ENCODE data around the gene AHCYL2. TPM values are rescaled to one million over a fixed set of nuclear protein-coding genes. Genes with fewer than 3 reads are reported as not detected.

AHCYL2 gene
- total RNA-seq, 1 donor = 8.6 TPM

DNA sequence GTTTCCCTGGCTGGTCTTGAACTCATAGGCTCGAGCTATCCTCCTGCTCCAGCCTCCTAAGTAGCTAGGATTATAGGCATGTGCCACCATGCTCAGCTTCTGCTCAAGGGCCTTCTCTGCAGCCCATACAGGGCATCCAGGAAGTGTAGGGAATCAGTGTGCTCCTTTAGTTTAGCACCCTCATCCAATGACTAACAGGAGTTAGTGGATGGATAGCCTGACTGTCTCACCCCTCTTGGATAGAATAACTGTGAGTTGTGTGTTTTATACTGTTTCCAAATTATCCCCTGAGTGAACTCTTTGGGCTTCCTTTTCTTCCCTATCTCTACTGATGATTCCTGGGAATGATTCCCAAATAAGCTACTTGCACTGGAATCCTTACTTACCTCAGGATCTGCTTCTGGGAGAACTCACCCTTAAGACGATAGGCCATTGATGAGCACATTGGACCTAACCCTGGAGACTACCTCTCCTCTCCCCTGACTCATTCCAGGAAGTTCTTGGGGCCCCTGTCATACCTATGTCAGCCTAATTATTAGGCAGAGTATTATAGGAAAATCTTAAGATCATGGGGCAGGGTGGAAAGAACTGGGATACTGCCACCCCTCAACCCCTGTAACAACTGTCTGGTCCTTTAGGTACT, 227.9 kb downstream of the AHCYL2 start:
- TF ChIP-seq, protein P1, sequence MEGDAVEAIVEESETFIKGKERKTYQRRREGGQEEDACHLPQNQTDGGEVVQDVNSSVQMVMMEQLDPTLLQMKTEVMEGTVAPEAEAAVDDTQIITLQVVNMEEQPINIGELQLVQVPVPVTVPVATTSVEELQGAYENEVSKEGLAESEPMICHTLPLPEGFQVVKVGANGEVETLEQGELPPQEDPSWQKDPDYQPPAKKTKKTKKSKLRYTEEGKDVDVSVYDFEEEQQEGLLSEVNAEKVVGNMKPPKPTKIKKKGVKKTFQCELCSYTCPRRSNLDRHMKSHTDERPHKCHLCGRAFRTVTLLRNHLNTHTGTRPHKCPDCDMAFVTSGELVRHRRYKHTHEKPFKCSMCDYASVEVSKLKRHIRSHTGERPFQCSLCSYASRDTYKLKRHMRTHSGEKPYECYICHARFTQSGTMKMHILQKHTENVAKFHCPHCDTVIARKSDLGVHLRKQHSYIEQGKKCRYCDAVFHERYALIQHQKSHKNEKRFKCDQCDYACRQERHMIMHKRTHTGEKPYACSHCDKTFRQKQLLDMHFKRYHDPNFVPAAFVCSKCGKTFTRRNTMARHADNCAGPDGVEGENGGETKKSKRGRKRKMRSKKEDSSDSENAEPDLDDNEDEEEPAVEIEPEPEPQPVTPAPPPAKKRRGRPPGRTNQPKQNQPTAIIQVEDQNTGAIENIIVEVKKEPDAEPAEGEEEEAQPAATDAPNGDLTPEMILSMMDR (IDR thresholded peaks at IDR 0.05; ENCODE audit: insufficient read depth, low read depth, low read length) = no peak
- no peak for DNase-seq (ENCODE audit: low read depth)
- no peak overlapping the region for H3K4me3 ChIP-seq (ENCODE audit: low read depth, low read length)

DNA sequence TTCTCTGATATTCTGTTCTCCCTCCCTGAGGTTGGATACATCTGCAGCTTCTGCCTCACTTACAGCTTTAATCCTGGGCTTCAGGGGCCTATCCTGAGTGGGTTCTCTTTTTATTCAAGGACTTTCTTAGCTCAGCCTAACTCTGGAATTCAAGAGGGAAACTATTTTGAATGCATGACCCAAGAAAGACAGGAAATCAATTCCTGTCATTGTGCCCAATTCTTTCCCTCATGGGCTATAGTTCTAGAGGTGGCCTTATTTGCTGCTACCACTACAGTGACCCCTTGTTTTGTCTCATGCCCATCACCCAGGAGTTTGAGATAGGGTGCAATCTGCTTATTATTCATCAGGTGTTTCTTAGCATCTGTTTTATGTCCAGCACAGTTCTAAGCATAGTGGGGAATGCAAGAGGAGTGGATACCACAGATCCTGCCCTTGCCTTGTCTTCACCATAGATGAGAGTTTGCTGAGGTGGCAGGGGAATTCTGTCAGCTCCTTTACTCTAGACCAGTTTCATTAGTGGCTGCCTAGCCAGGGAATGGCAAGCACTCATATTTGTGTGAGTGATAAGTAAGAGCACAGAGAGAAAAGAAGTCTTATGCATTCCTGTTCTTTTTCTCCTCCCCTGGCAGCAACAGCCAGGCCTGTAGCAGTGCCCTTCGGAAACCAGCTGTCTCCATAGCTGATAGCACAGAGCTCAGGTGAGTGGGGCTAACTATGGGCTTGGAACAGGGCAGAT, 228.8 kb downstream of the AHCYL2 start:
- TF ChIP-seq, protein P1 (IDR thresholded peaks at IDR 0.05; ENCODE audit: insufficient read depth, low read depth, low read length) = no peak
- H3K4me3 ChIP-seq (ENCODE audit: low read depth, low read length) = no peak overlapping the region
- DNase-seq (ENCODE audit: low read depth) = no peak

DNA sequence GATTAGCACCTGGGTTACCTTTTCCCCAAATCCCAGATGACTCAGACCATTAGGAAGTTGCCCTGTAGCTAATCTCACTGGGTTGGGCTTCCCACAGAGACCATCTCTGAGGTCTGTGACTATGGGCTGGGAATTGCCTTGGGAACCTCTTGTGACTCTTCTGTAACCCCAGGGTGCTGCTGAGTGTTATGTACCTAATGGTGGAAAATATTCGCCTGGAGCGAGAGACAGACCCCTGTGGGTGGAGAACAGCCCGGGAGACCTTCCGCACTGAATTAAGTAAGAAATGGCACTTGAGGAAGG, 229.4 kb downstream of the AHCYL2 start:
- no peak overlapping the region for H3K4me3 ChIP-seq (ENCODE audit: low read depth, low read length)
- DNase-seq (ENCODE audit: low read depth) = no peak
- TF ChIP-seq, protein P1 (IDR thresholded peaks at IDR 0.05; ENCODE audit: insufficient read depth, low read depth, low read length) = no peak

DNA sequence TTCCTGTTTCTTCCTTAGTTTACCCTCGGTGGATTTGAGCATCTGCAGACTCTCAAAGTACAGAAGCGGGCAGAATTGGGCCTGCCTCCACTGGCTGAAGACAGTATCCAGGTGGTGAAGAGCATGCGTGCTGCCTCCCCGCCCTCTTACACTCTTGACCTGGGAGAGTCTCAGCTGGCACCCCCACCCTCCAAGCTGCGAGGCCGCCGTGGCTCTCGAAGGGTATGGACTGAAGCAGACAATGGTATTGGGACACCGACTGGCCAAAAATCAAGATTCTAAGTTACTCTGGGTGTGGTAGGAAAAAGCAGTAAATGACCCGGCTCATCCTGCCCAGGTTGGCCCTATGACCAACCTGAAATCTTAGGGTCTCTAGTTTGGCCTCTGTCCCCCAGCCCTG, 231.6 kb downstream of the AHCYL2 start:
- DNase-seq (ENCODE audit: low read depth) = no peak
- no peak overlapping the region for H3K4me3 ChIP-seq (ENCODE audit: low read depth, low read length)
- TF ChIP-seq, protein P1 (IDR thresholded peaks at IDR 0.05; ENCODE audit: insufficient read depth, low read depth, low read length) = no peak

DNA sequence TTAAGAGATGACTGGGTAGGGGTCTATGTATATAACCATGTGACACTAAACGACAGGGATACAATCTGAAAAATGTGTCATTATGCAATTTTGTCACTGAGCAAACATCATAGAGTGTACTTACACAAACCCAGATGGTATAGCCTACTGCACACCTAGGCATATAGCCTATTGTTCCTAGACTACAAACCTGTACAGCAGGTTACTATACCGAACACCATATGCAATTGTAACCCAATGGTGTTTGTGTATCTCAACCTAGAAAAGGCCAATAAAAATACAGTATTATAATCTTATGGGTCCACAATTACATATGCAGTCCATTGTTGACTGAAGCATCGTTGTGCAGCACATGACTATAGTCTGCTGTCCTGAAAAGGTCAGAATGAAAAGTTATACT, 232.3 kb downstream of the AHCYL2 start:
- DNase-seq (ENCODE audit: low read depth) = no peak
- H3K4me3 ChIP-seq (ENCODE audit: low read depth, low read length) = no peak overlapping the region
- TF ChIP-seq, protein P1 (IDR thresholded peaks at IDR 0.05; ENCODE audit: insufficient read depth, low read depth, low read length) = no peak

DNA sequence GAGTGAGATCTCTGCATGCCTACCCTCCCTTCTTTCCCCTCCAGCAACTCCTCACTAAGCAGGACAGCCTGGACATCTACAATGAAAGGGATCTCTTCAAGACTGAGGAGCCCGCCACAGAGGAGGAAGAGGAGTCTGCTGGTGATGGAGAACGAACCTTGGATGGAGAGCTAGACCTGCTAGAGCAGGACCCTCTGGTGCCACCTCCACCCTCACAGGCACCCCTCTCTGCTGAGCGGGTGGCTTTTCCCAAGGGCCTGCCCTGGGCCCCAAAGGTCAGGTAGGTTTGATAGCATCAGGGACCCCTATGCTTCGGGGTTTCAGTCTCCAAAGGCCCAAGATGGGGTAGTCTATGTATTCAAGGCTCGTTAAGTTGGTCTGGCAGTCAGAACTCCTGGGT, 233.3 kb downstream of the AHCYL2 start:
- no peak overlapping the region for H3K4me3 ChIP-seq (ENCODE audit: low read depth, low read length)
- TF ChIP-seq, protein P1 (IDR thresholded peaks at IDR 0.05; ENCODE audit: insufficient read depth, low read depth, low read length) = no peak
- no peak for DNase-seq (ENCODE audit: low read depth)
